Spleen (tissue), 7 donors: ENCODE measurements around the gene STOML2.

ENCODE experiments used
- POLR2A ChIP-seq, 3 donors: fragments of 450-650 bp; IDR thresholded peaks; one replicate each; pipeline ENCODE4 v1.5.1; 2017; ENCODE audit warnings: antibody characterized with exemption in 3 of 3, mild to moderate bottlenecking in 1 of 3
- TF ChIP-seq, protein P1 (sequence below), 11 experiments: fragments of 200-600 bp in 7 of 11; fragments of 450-650 bp in 4 of 11; sonication (generic) in 4 of 11; IDR thresholded peaks in 8 of 11; conservative IDR thresholded peaks in 3 of 11; 1 replicate in 7 of 11; 2 replicates in 4 of 11; pipeline versions ENCODE4 v1.4.0 to v1.8.0; 2016 to 2021; ENCODE audit warnings: antibody characterized with exemption in 11 of 11, inconsistent platforms in 4 of 11, mild to moderate bottlenecking in 1 of 11
- donor health status: DM: no; HTN: no; CAD: no; lungs with moderate emphysema.
- donor health status: DM: no; HTN: no; CAD: no.
- donor health status: DM: no; HTN: no; CAD: no.

DNA sequence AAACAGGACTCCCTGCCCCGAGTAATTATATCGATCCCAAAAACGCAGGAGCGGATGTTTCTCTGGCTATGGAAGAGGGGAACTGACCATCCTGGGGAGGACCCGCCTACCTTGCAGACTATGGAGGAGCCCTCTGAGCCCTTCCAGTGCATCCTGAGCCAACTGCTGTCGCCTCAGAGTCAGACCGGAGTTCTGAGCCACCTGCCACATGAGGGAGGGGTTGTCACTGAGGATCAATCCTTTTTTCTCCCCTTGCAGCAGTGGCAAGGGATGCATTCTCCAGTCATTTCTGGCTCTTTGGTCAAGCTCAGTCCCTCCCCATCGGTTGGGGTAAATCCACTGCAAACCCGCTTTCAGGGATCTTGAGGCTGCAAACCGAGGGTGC is 23.9 kb downstream of the STOML2 start:
- no peak for TF ChIP-seq POLR2A (IDR thresholded peaks at IDR 0.05)
- TF ChIP-seq, protein P1, sequence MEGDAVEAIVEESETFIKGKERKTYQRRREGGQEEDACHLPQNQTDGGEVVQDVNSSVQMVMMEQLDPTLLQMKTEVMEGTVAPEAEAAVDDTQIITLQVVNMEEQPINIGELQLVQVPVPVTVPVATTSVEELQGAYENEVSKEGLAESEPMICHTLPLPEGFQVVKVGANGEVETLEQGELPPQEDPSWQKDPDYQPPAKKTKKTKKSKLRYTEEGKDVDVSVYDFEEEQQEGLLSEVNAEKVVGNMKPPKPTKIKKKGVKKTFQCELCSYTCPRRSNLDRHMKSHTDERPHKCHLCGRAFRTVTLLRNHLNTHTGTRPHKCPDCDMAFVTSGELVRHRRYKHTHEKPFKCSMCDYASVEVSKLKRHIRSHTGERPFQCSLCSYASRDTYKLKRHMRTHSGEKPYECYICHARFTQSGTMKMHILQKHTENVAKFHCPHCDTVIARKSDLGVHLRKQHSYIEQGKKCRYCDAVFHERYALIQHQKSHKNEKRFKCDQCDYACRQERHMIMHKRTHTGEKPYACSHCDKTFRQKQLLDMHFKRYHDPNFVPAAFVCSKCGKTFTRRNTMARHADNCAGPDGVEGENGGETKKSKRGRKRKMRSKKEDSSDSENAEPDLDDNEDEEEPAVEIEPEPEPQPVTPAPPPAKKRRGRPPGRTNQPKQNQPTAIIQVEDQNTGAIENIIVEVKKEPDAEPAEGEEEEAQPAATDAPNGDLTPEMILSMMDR (IDR thresholded peaks at IDR 0.05 in 8 of 11, conservative IDR thresholded peaks at IDR 0.05 in 3 of 11): no peak
